ENCODE measurements around the gene SIGLEC11.
"Not testable (repeated sequence)": the region's sequence is repeated elsewhere in the genome, so short reads cannot be mapped to it uniquely, and the experiment has no call there.

SIGLEC11 gene

GRCh38 chr19:49950590-49950948, 10.4 kb downstream of the SIGLEC11 start:
- Histone ChIP-seq H3K4me1 (ENCODE audit: control insufficient read depth, insufficient read depth, low read length) (0 out of 2 replicates have a peak, but pooled peaks cover 4% of the 10 kb centered on the region), H3K36me3 (ENCODE audit: control insufficient read depth in 2 of 2, insufficient read depth in 1 of 2, low read length in 2 of 2) (no peaks in the 10 kb centered on the region), H3K27ac (ENCODE audit: extremely low read depth, low read depth, low read length) (no peak overlapping the region), H3K9me3 (ENCODE audit: control insufficient read depth, insufficient read depth, low read depth, low read length) (no peaks in the 10 kb centered on the region), H3K4me3 (ENCODE audit: low read depth, low read length) (no peak overlapping the region)
- ChIA-PET CTCF (interaction anchor here (0.6 to 11.4 kb wide), 5 partner anchors 11 to 1251 kb away, joined by 3 to 100 read pairs (median 4); no protein-coding TSS in a partner anchor), POLR2A (no interaction called here)
- no peak for TF ChIP-seq INSM2 (tag by site-specific recombination; IDR thresholded peaks at IDR 0.05)
- 0 out of 2 replicates have a peak, but pooled peaks have one; percentile 22 for TF ChIP-seq ZNF664 (tag by site-specific recombination; IDR thresholded peaks at IDR 0.05)
- TF ChIP-seq ZBTB21 (tag by site-specific recombination; IDR thresholded peaks at IDR 0.05) = no peak

GRCh38 chr19:49949742-49950589, 11.0 kb downstream of the SIGLEC11 start:
- Histone ChIP-seq H3K36me3 (ENCODE audit: control insufficient read depth in 2 of 2, insufficient read depth in 1 of 2, low read length in 2 of 2) (no peaks in the 10 kb centered on the region), H3K4me1 (ENCODE audit: control insufficient read depth, insufficient read depth, low read length) (0 out of 2 replicates have a peak, but pooled peaks cover 4% of the 10 kb centered on the region), H3K27ac (ENCODE audit: extremely low read depth, low read depth, low read length) (no peak overlapping the region), H3K9me3 (ENCODE audit: control insufficient read depth, insufficient read depth, low read depth, low read length) (no peaks in the 10 kb centered on the region), H3K4me3 (ENCODE audit: low read depth, low read length) (no peak overlapping the region)
- CTCF ChIA-PET = interaction anchor here (0.6 to 11.4 kb wide), 5 partner anchors 11 to 1250 kb away, joined by 3 to 100 read pairs (median 3); no protein-coding TSS in a partner anchor
- TF ChIP-seq ZFHX2 (tag by site-specific recombination; conservative IDR thresholded peaks at IDR 0.05) = 0 out of 2 replicates have a peak, but pooled peaks have one; percentile 20
- no peak for TF ChIP-seq ZNF677 (tag by site-specific recombination; IDR thresholded peaks at IDR 0.05)
- 0 out of 2 replicates have a peak, but pooled peaks have one; percentile 65 for TF ChIP-seq ZNF24 (tag by site-specific recombination; IDR thresholded peaks at IDR 0.05)
- TF ChIP-seq ZNF324 (tag by site-specific recombination; IDR thresholded peaks at IDR 0.05) = no peak
- TF ChIP-seq KLF17 (tag by site-specific recombination; IDR thresholded peaks at IDR 0.05) = no peak
- no peak for TF ChIP-seq ZNF211 (tag by site-specific recombination; IDR thresholded peaks at IDR 0.05; ENCODE audit: low read depth)
- POLR2A ChIA-PET = no interaction called here

- H3K4me1 ChIP-seq (ENCODE audit: control insufficient read depth, insufficient read depth, low read length) = 0 out of 2 replicates have a peak, but pooled peaks cover 2% of the 10 kb centered on the region
- no peaks in the 10 kb centered on the region for H3K9me3 ChIP-seq (ENCODE audit: control insufficient read depth, insufficient read depth, low read depth, low read length)
- H3K4me3 ChIP-seq (ENCODE audit: low read depth, low read length) = no peak overlapping the region
- H3K27ac ChIP-seq (ENCODE audit: extremely low read depth, low read depth, low read length) = no peak overlapping the region
- TF ChIP-seq ZNF157 (tag by site-specific recombination; IDR thresholded peaks at IDR 0.05) (no peak), ZNF335 (tag by site-specific recombination; conservative IDR thresholded peaks at IDR 0.05) (no peak), ZNF449 (tag by site-specific recombination; IDR thresholded peaks at IDR 0.05) (no peak), ZNF549 (tag by site-specific recombination; IDR thresholded peaks at IDR 0.05) (no peak), ZFP41 (tag by site-specific recombination; IDR thresholded peaks at IDR 0.05; ENCODE audit: borderline replicate concordance) (no peak), ZNF174 (tag by site-specific recombination; IDR thresholded peaks at IDR 0.05) (no peak), CTCF (tag by site-specific recombination; IDR thresholded peaks at IDR 0.05) (no peak), ZNF140 (tag by site-specific recombination; IDR thresholded peaks at IDR 0.05) (no peak)
- ChIA-PET CTCF (interaction anchor here (2.1 kb wide), 1 partner anchor 38 kb away, joined by 7 read pairs; no protein-coding TSS in a partner anchor), POLR2A (no interaction called here)
- no peaks in the 10 kb centered on the region for H3K36me3 ChIP-seq (ENCODE audit: control insufficient read depth in 2 of 2, insufficient read depth in 1 of 2, low read length in 2 of 2)
Observed at GRCh38 chr19:49946415-49946814, 14.6 kb downstream of the SIGLEC11 start.

- H3K36me3 ChIP-seq (ENCODE audit: control insufficient read depth in 2 of 2, insufficient read depth in 1 of 2, low read length in 2 of 2); H3K9me3 ChIP-seq (ENCODE audit: control insufficient read depth, insufficient read depth, low read depth, low read length); H3K4me3 ChIP-seq (ENCODE audit: low read depth, low read length); H3K27ac ChIP-seq (ENCODE audit: extremely low read depth, low read depth, low read length); H3K4me1 ChIP-seq (ENCODE audit: control insufficient read depth, insufficient read depth, low read length); CTCF ChIA-PET: not testable (repeated sequence)
- POLR2A ChIA-PET = interaction anchor here (0.7 kb wide), 1 partner anchor 59 kb away, joined by 3 read pairs; no protein-coding TSS in a partner anchor
Observed at GRCh38 chr19:49944567-49944966, 16.4 kb downstream of the SIGLEC11 start.

All from HEK293 (cell line).